ENCODE results near the gene NIM1K.

DNA sequence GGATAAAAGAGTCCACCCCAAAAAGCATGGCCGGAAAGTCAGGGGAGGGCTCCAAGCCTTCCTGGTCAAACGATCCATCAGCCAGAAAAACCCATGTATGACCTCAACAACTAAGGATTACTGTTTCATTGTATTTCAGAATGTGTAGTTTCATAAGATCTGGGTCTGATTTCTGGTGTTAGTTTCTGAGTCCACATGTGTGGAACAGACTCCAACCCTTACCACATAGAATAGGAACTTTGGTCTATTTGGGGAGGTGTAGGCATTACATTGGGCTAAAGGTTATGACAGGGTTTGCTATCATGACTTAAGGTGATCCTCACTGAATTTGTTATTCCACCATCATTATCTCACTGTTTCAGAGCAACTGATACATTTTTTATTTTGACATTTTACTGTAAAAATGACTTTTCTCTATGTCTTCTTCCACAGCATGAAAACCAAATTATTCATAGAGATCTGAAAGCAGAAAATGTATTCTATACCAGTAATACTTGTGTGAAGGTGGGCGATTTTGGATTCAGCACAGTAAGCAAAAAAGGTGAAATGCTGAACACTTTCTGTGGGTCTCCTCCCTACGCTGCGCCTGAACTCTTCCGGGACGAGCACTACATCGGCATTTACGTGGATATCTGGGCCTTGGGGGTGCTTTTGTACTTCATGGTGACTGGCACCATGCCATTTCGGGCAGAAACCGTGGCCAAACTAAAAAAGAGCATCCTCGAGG, 87.7 kb downstream of the NIM1K start:
- TF ChIP-seq, protein P1, sequence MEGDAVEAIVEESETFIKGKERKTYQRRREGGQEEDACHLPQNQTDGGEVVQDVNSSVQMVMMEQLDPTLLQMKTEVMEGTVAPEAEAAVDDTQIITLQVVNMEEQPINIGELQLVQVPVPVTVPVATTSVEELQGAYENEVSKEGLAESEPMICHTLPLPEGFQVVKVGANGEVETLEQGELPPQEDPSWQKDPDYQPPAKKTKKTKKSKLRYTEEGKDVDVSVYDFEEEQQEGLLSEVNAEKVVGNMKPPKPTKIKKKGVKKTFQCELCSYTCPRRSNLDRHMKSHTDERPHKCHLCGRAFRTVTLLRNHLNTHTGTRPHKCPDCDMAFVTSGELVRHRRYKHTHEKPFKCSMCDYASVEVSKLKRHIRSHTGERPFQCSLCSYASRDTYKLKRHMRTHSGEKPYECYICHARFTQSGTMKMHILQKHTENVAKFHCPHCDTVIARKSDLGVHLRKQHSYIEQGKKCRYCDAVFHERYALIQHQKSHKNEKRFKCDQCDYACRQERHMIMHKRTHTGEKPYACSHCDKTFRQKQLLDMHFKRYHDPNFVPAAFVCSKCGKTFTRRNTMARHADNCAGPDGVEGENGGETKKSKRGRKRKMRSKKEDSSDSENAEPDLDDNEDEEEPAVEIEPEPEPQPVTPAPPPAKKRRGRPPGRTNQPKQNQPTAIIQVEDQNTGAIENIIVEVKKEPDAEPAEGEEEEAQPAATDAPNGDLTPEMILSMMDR (IDR thresholded peaks at IDR 0.05): no peak
- TF ChIP-seq ZFX (IDR thresholded peaks at IDR 0.05; ENCODE audit: borderline replicate concordance): no peak
